Pancreas (tissue), 10 donors: Measurements from ENCODE around the gene NRCAM. TPM values are rescaled to one million over a fixed set of nuclear protein-coding genes. Genes with fewer than 3 reads are reported as not detected.

Experiments
- ATAC-seq, 4 donors: fragments of 200-7000 bp; cut with Tn5 transposase; one replicate each; pipeline versions ENCODE4 v1.8.0 to v1.9.1; 2020; ENCODE audit warnings: mild to moderate bottlenecking in 4 of 4, moderate library complexity in 4 of 4
- DNase-seq, 6 donors: peaks; one replicate each; pipeline ENCODE4 v3.0.0-alpha.2; 2020
- FAIRE-seq: peaks from 2 replicates; lab custom pipeline; 2012; peaks lifted over from hg19 to GRCh38; lab: Jason Lieb, UNC
- H3K27ac ChIP-seq, 4 donors: fragments of 200-600 bp; sonication (generic); 1 replicate in 3 of 4; 2 replicates in 1 of 4; pipeline versions ENCODE4 v1.5.0 to v1.8.0; 2020
- H3K27me3 ChIP-seq, 4 donors: fragments of 200-600 bp; one replicate each; pipeline ENCODE4 v1.8.0; 2021
- H3K36me3 ChIP-seq, 3 donors: fragments of 200-600 bp; sonication (generic) in 1 of 3; one replicate each; pipeline versions ENCODE4 v1.5.0 to v1.8.0; 2020 to 2021
- H3K4me1 ChIP-seq, 3 donors: fragments of 200-600 bp; one replicate each; pipeline ENCODE4 v1.8.0; 2021
- H3K4me3 ChIP-seq, 4 donors: fragments of 200-600 bp; sonication (generic) in 2 of 4; one replicate each; pipeline versions ENCODE4 v1.5.0 to v1.8.0; 2020 to 2021
- H3K9me3 ChIP-seq, 4 donors: fragments of 200-600 bp; one replicate each; pipeline ENCODE4 v1.8.0; 2021
- CTCF ChIP-seq, 4 donors: fragments of 200-600 bp; sonication (generic) in 3 of 4; IDR thresholded peaks; one replicate each; pipeline versions ENCODE4 v1.5.0 to v1.8.0; 2021; ENCODE audit warnings: antibody characterized with exemption in 4 of 4
- WGBS, 2 donors: extraction: QIAGEN DNeasy Blood & Tissue Kit; methylation state at CpG; one replicate each; pipeline ENCODE4 v1.1.7; 2013; 5-methylcytosine and 5-hydroxymethylcytosine counted together
- intact Hi-C, 3 donors: fragments of 100-400 bp; cut with DNase I; formaldehyde crosslinking; loops; one replicate each; pipeline versions ENCODE4 v1.11.1 to v1.14.2; 2022
- polyA plus RNA-seq, 2 donors: library from polyadenylated mRNA; stranded (reverse); fragments of 200-250 nt; gene quantifications; one replicate each; pipeline ENCODE4 v1.2.3, GENCODE V29; 2013
- total RNA-seq, 6 donors: library from RNA; stranded (reverse); fragmentation: NEBNext Ultra II Directional in 4 of 6; extraction: Animal tissue kit (Norgen Biotek cat#: 25700) in 4 of 6; gene quantifications; one replicate each; pipeline versions ENCODE4 v1.2.1 to v1.2.4, GENCODE V29; 2021 to 2023
- donor health status: healthy with polysubstance abuse.
- donor health status: DM: no; HTN: no; CAD: no; lungs with moderate emphysema.
- donor health status: DM: no; HTN: no; CAD: no.
- donor health status: control.
- donor health status: control.
- donor health status: Bipolar disorder and iron deficiency.
- donor health status: DM: yes; HTN: yes; CAD: no.
- donor health status: DM: no; HTN: no; CAD: no.
- donor health status: DM: no; HTN: no; CAD: no.
- donor health status: DM: yes; HTN: yes; CAD: no.

Gene NRCAM
- total and polyA plus RNA-seq, 8 donors: 14.1 to 53.6 (median 40.4) TPM

GRCh38 chr7:108226816-108227299 is 229.4 kb downstream of the NRCAM start:
- H3K4me3 ChIP-seq: no peak overlapping the region
- WGBS, 2 donors: 75 to 80% methylated on average over 3 of the region's 3 CpGs
- H3K27me3 ChIP-seq: no peaks in the 10 kb centered on the region
- ATAC-seq (no peak), FAIRE-seq (no peak), DNase-seq (no peak)
- no peaks in the 10 kb centered on the region for H3K36me3 ChIP-seq
- no peaks in the 10 kb centered on the region for H3K4me1 ChIP-seq
- intact Hi-C loops: no loop called here
- H3K9me3 ChIP-seq: no peaks in the 10 kb centered on the region
- TF ChIP-seq CTCF (IDR thresholded peaks at IDR 0.05): no peak
- H3K27ac ChIP-seq: no peak overlapping the region

- Histone ChIP-seq H3K27me3 (no peaks in the 10 kb centered on the region), H3K4me3 (no peak overlapping the region), H3K36me3 (no peaks in the 10 kb centered on the region), H3K4me1 (no peaks in the 10 kb centered on the region), H3K9me3 (no peaks in the 10 kb centered on the region), H3K27ac (no peak overlapping the region)
- intact Hi-C loops: no loop called here
- DNase-seq (no peak), ATAC-seq (no peak), FAIRE-seq (no peak)
- WGBS, 2 donors: 75 to 76% methylated on average over 2 of the region's 2 CpGs
- TF ChIP-seq CTCF (IDR thresholded peaks at IDR 0.05): no peak
Measured at GRCh38 chr7:108225531-108226181, 230.6 kb downstream of the NRCAM start.

- Histone ChIP-seq H3K36me3 (no peaks in the 10 kb centered on the region), H3K4me3 (no peak overlapping the region), H3K9me3 (no peaks in the 10 kb centered on the region), H3K4me1 (no peaks in the 10 kb centered on the region), H3K27me3 (no peaks in the 10 kb centered on the region), H3K27ac (no peak overlapping the region)
- ATAC-seq (no peak), FAIRE-seq (no peak), DNase-seq (no peak)
- TF ChIP-seq CTCF (IDR thresholded peaks at IDR 0.05): no peak
- 96 to 100% methylated on average over 1 of the region's 1 CpG for WGBS, 2 donors
- intact Hi-C loops: no loop called here
Measured at GRCh38 chr7:108224387-108224786, 231.8 kb downstream of the NRCAM start.

GRCh38 chr7:108222236-108222892 is 233.9 kb downstream of the NRCAM start:
- no peak for TF ChIP-seq CTCF (IDR thresholded peaks at IDR 0.05)
- no peak for DNase-seq
- no peaks in the 10 kb centered on the region for H3K36me3 ChIP-seq
- no peaks in the 10 kb centered on the region for H3K27me3 ChIP-seq
- 70 to 76% methylated on average over 7 of the region's 7 CpGs for WGBS, 2 donors
- no peak for FAIRE-seq
- H3K9me3 ChIP-seq: no peaks in the 10 kb centered on the region
- no peak overlapping the region for H3K4me3 ChIP-seq
- H3K4me1 ChIP-seq: no peaks in the 10 kb centered on the region
- H3K27ac ChIP-seq: no peak overlapping the region
- intact Hi-C loops: no loop called here
- ATAC-seq: peak in 3 of 4 donors; percentile 58 to 68 (median 65)
